Endothelial cell of umbilical vein (primary cell): ENCODE measurements around the gene DIS3L2. TPM values are rescaled to one million over a fixed set of nuclear protein-coding genes. Genes with fewer than 3 reads are reported as not detected.

Experiments
- BruUV-seq: library from RNA; stranded (reverse); fragments of 400-500 nt; replicated peaks from 2 replicates; lab custom pipeline; 2021; lab: Mats Ljungman, UMichigan
- CTCF ChIA-PET: fragments of 300-600, 350-600 bp; sonication (Branson Sonifier 250); formaldehyde crosslinking; loops from one replicate; lab custom pipeline; 2021; ENCODE audit warnings: antibody characterized with exemption, inconsistent platforms; lab: Charles Lee
- POLR2A ChIA-PET: fragments of 300-600, 350-600 bp; sonication (Branson Sonifier 250); formaldehyde crosslinking; loops from one replicate; lab custom pipeline; 2021; ENCODE audit warnings: antibody characterized with exemption, inconsistent platforms; lab: Charles Lee
- DNase-seq: peaks from one replicate; pipeline ENCODE4 v3.0.0-alpha.2; 2011; ENCODE audit warnings: low read depth, low spot score
- FAIRE-seq: peaks from 2 replicates; lab custom pipeline; 2011; peaks lifted over from hg19 to GRCh38; lab: Jason Lieb, UNC
- H2AFZ ChIP-seq: 2 replicates; pipeline ENCODE4 v1.6.0; 2012; ENCODE audit warnings: low read depth, low read length, control low read depth, inconsistent platforms
- H3K27ac ChIP-seq: 2 replicates; pipeline ENCODE4 v1.5.1; 2011; ENCODE audit warnings: low read depth, mild to moderate bottlenecking, control low read depth, low read length, moderate library complexity; ENCODE audit not compliant: insufficient read depth
- H3K27me3 ChIP-seq, 2 experiments: 2 replicates each; pipeline versions ENCODE4 v1.6.0 to v1.6.1; 2011; ENCODE audit warnings: low read length in 2 of 2, mixed read lengths in 1 of 2; ENCODE audit not compliant: control insufficient read depth in 2 of 2, insufficient read depth in 2 of 2
- H3K36me3 ChIP-seq, 2 experiments: 2 replicates in 1 of 2; 3 replicates in 1 of 2; pipeline ENCODE4 v1.5.1; 2011; ENCODE audit warnings: low read length in 2 of 2, mild to moderate bottlenecking in 1 of 2, moderate library complexity in 1 of 2; ENCODE audit not compliant: control insufficient read depth in 2 of 2, insufficient read depth in 2 of 2; ENCODE audit errors: extremely low read depth in 1 of 2
- H3K4me1 ChIP-seq: 3 replicates; pipeline ENCODE4 v1.5.1; 2011; ENCODE audit warnings: mild to moderate bottlenecking, low read length; ENCODE audit not compliant: control insufficient read depth, insufficient read depth; ENCODE audit errors: extremely low read depth
- H3K4me2 ChIP-seq: 2 replicates; pipeline ENCODE4 v1.6.1; 2011; ENCODE audit warnings: low read length, control low read depth, mixed read lengths; ENCODE audit not compliant: insufficient read depth
- H3K4me3 ChIP-seq, 3 experiments: fragments of 200-600 bp in 1 of 3; sonication (generic), shearing (Covaris generic) in 1 of 3; replicated peaks in 1 of 3; 2 replicates each; pipeline ENCODE4 v1.5.1; 2011 to 2016; ENCODE audit warnings: control low read depth in 3 of 3, low read length in 3 of 3, mild to moderate bottlenecking in 2 of 3, inconsistent platforms in 1 of 3, low read depth in 1 of 3, moderate library complexity in 1 of 3; ENCODE audit not compliant: insufficient read depth in 1 of 3
- H3K79me2 ChIP-seq: 2 replicates; pipeline ENCODE4 v1.6.0; 2012; ENCODE audit warnings: low read length, inconsistent platforms; ENCODE audit not compliant: control insufficient read depth, insufficient read depth
- H3K9ac ChIP-seq: replicated peaks from 2 replicates; pipeline ENCODE3; 2011; ENCODE audit warnings: low read length, control low read depth; ENCODE audit not compliant: insufficient read depth; ENCODE audit errors: extremely low read depth
- H3K9me1 ChIP-seq: replicated peaks from 3 replicates; pipeline ENCODE4 v1.6.0; 2011; ENCODE audit warnings: mild to moderate bottlenecking, low read length; ENCODE audit not compliant: control insufficient read depth, insufficient read depth; ENCODE audit errors: extremely low read depth
- H3K9me3 ChIP-seq: replicated peaks from 2 replicates; pipeline ENCODE4 v1.5.1; 2012; ENCODE audit warnings: low read length, inconsistent platforms; ENCODE audit not compliant: control insufficient read depth, insufficient read depth
- H4K20me1 ChIP-seq: replicated peaks from 2 replicates; pipeline ENCODE3; 2011; ENCODE audit warnings: mild to moderate bottlenecking, low read length; ENCODE audit not compliant: control insufficient read depth, insufficient read depth; ENCODE audit errors: extremely low read depth
- CTCF ChIP-seq, 2 donors: IDR thresholded peaks; 1 replicate in 1 of 2; 2 replicates in 1 of 2; pipeline ENCODE4 v1.5.1; 2011; ENCODE audit warnings: low read length in 2 of 2, mild to moderate bottlenecking in 2 of 2, moderate library complexity in 2 of 2, control low read depth in 1 of 2, inconsistent platforms in 1 of 2, low read depth in 1 of 2; ENCODE audit not compliant: insufficient read depth in 1 of 2; ENCODE audit errors: extremely low read depth in 1 of 2
- EZH2 ChIP-seq: IDR thresholded peaks from 2 replicates; pipeline ENCODE4 v1.6.1; 2012; ENCODE audit warnings: borderline replicate concordance, low read depth, mild to moderate bottlenecking, moderate library complexity, low read length, inconsistent platforms; ENCODE audit not compliant: severe bottlenecking
- FOS ChIP-seq: IDR thresholded peaks from 2 replicates; pipeline ENCODE4 v1.6.1; 2011; ENCODE audit warnings: mild to moderate bottlenecking, low read length, moderate library complexity, borderline replicate concordance; ENCODE audit not compliant: insufficient read depth
- GATA2 ChIP-seq: IDR thresholded peaks from 2 replicates; pipeline ENCODE4 v1.7.0; 2011; ENCODE audit warnings: low read depth, mild to moderate bottlenecking, moderate library complexity, mixed read lengths, low read length; ENCODE audit not compliant: insufficient read length, insufficient read depth
- JUN ChIP-seq: IDR thresholded peaks from 2 replicates; pipeline ENCODE4 v1.6.1; 2011; ENCODE audit warnings: borderline replicate concordance, low read depth; ENCODE audit not compliant: insufficient read length, insufficient read depth
- MYC ChIP-seq: IDR thresholded peaks from one replicate; pipeline ENCODE4 v1.6.1; 2011; ENCODE audit warnings: mild to moderate bottlenecking, low read depth, low read length
- POLR2A ChIP-seq: IDR thresholded peaks from 2 replicates; pipeline ENCODE4 v1.6.1; 2012; ENCODE audit warnings: low read depth, mild to moderate bottlenecking, control low read depth, low read length
- POLR2AphosphoS5 ChIP-seq: IDR thresholded peaks from 2 replicates; pipeline ENCODE4 v1.6.1; 2012; ENCODE audit warnings: low read depth, mild to moderate bottlenecking, control low read depth, low read length, moderate library complexity; ENCODE audit not compliant: insufficient read depth
- dilution Hi-C: fragments of 300-500 bp; cut with MboI; formaldehyde crosslinking; loops from one replicate; pipeline ENCODE4 v1.15.0; 2019; ENCODE audit warnings: low sequenced_read_pairs; ENCODE audit not compliant: extremely low pct_ligation_motif_present
- intact Hi-C: fragments of 100-400 bp; cut with micrococcal nuclease; formaldehyde crosslinking; loops from one replicate; pipeline ENCODE4 v1.10.0; 2022
- polyA plus RNA-seq, 4 experiments: library from polyadenylated mRNA; depleted of rRNA in 3 of 4; stranded (reverse) in 3 of 4; unstranded in 1 of 4; fragments of >200 nt; gene quantifications; 2 replicates each; pipeline versions ENCODE4 v1.2.1 to v1.2.3, GENCODE V29; 2011 to 2012; ENCODE audit warnings: missing spikeins in 1 of 4
- total RNA-seq: library from RNA; stranded (reverse); gene quantifications from 2 replicates; pipeline ENCODE4 v1.2.3, GENCODE V29; 2021
- TF ChIP-seq, protein P1 (sequence below): IDR thresholded peaks from 2 replicates; pipeline ENCODE4 v1.6.1; 2011; ENCODE audit not compliant: insufficient read depth, insufficient read length

DIS3L2 gene
- total and polyA plus RNA-seq, 2 donors (not counting 3 experiments of a cell fraction or from before 2014, with no cell fraction given): 14.6 to 31.2 TPM

DNA sequence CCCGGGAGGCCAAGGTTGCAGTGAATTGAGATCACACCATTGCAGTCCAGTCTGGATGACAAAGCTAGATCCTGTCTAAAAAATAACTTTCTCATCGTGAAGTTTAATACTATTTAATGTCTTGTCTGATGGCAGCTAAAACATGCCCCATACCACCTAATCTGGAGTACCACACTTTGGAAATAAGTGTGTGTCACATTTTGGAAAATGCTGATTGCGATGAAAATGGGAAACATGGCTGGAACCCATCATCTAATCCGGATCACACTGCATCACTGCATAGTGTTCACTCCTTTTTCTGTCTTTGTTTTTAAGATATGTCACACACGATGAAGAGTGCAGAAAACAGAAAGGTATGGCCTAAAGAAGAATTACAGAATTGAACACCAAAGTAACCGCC, 385.9 kb downstream of the DIS3L2 start:
- no peak overlapping the region for H2AFZ ChIP-seq
- DNase-seq: no peak
- H3K9me3 ChIP-seq: no peaks in the 10 kb centered on the region
- no peaks in the 10 kb centered on the region for H3K9me1 ChIP-seq
- no peak overlapping the region for H3K9ac ChIP-seq
- H3K4me3 ChIP-seq: no peak overlapping the region
- ChIA-PET CTCF (interaction anchor here (1.1 kb wide), 1 partner anchor 18 kb away, joined by 3 read pairs; no protein-coding TSS in a partner anchor), POLR2A (no interaction called here)
- TF ChIP-seq EZH2 (no peak), FOS (no peak)
- dilution Hi-C loops (no loop called here), intact Hi-C loops (no loop called here)
- no peak overlapping the region for H3K4me2 ChIP-seq
- no peaks in the 10 kb centered on the region for H3K79me2 ChIP-seq
- no peak for FAIRE-seq
- no peaks in the 10 kb centered on the region for H3K36me3 ChIP-seq
- no peaks in the 10 kb centered on the region for H4K20me1 ChIP-seq
- H3K4me1 ChIP-seq: no peaks in the 10 kb centered on the region
- BruUV-seq: no TSS peak
- no peak overlapping the region for H3K27ac ChIP-seq
- H3K27me3 ChIP-seq: peaks cover 18 to 27% of the 10 kb centered on the region in 2 experiments

GRCh38 chr2:232348936-232349335, 387.4 kb downstream of the DIS3L2 start:
- CTCF ChIA-PET: interaction anchor here (0.8 to 1.2 kb wide), 2 partner anchors 17 kb away, joined by 3 to 4 read pairs; no protein-coding TSS in a partner anchor
- intact Hi-C loops: no loop called here

More at GRCh38 chr2:232348936-232349335, 387.4 kb downstream of the DIS3L2 start:
- BruUV-seq: no TSS peak
- H3K27ac ChIP-seq: no peak overlapping the region
- POLR2A ChIA-PET: no interaction called here
- H3K9ac ChIP-seq: no peak overlapping the region
- FAIRE-seq: no peak
- dilution Hi-C loops: no loop called here
- H3K4me1 ChIP-seq: no peaks in the 10 kb centered on the region
- no peak overlapping the region for H2AFZ ChIP-seq
- no peak overlapping the region for H3K4me3 ChIP-seq
- no peaks in the 10 kb centered on the region for H3K9me1 ChIP-seq
- H3K79me2 ChIP-seq: no peaks in the 10 kb centered on the region
- no peak overlapping the region for H3K4me2 ChIP-seq
- DNase-seq: no peak
- H3K27me3 ChIP-seq: peaks cover 24 to 32% of the 10 kb centered on the region in 2 experiments
- H4K20me1 ChIP-seq: no peaks in the 10 kb centered on the region
- no peak for TF ChIP-seq CTCF (IDR thresholded peaks at IDR 0.05; ENCODE audit: extremely low read depth in 1 of 2, insufficient read depth in 1 of 2, low read depth in 1 of 2, low read length in 2 of 2)
- no peak for TF ChIP-seq JUN
- no peak for TF ChIP-seq FOS
- TF ChIP-seq POLR2A: no peak
- TF ChIP-seq POLR2AphosphoS5: no peak
- TF ChIP-seq GATA2: no peak
- no peak for TF ChIP-seq MYC
- TF ChIP-seq, protein P1, sequence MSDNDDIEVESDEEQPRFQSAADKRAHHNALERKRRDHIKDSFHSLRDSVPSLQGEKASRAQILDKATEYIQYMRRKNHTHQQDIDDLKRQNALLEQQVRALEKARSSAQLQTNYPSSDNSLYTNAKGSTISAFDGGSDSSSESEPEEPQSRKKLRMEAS: no peak
- TF ChIP-seq EZH2: no peak
- no peaks in the 10 kb centered on the region for H3K9me3 ChIP-seq
- no peaks in the 10 kb centered on the region for H3K36me3 ChIP-seq
